Measurements from ENCODE around the gene UNC119. TPM values are rescaled to one million over a fixed set of nuclear protein-coding genes. Genes with fewer than 3 reads are reported as not detected.

Gene UNC119
- total and polyA plus RNA-seq, 2 of the 13 experiments (the other 11 are each of a cell fraction or from before 2014, with no cell fraction given), result 10.4 to 63.1 TPM

- peaks cover 9 to 36% of the 10 kb centered on the region in 2 experiments; a peak in 4 of 5 replicates for H3K27me3 ChIP-seq (ENCODE audit: control insufficient read depth in 1 of 2, insufficient read depth in 2 of 2, low read length in 2 of 2)
- no peaks in the 10 kb centered on the region for H3K79me2 ChIP-seq (ENCODE audit: insufficient read depth, low read length)
- no peak for FAIRE-seq
- in situ Hi-C loops (cut with HindIII; ENCODE audit: extremely low pct_ligation_motif_present, low pct_unique_long_range_greater_than_20kb), result no loop called here
- 42% methylated on average over 2 of the region's 2 CpGs for WGBS (ENCODE audit: low lambda C conversion rate)
- ATAC-seq, result no peak
- H3K9me3 ChIP-seq (ENCODE audit: low read length), result no peaks in the 10 kb centered on the region
- DNase-seq (ENCODE audit: low spot score), result no peak
- CTCF ChIA-PET (ENCODE audit: low intra/inter-chr PET ratio, low total read pairs), result no interaction called here
- no peaks in the 10 kb centered on the region for H3K36me3 ChIP-seq (replicated peaks in 1 of 2; ENCODE audit: control insufficient read depth in 1 of 2, insufficient read depth in 2 of 2, low read length in 2 of 2)
- no peak overlapping the region for H3K9ac ChIP-seq (ENCODE audit: insufficient read depth, low read depth, low read length)
- no peak overlapping the region for H3K4me3 ChIP-seq (replicated peaks in 1 of 3; ENCODE audit: insufficient read depth in 1 of 3, low read depth in 2 of 3, low read length in 3 of 3)
- no peaks in the 10 kb centered on the region for H4K20me1 ChIP-seq (ENCODE audit: insufficient read depth, low read length)
- BruUV-seq (replicated peaks), result no TSS peak
- no peak overlapping the region for H2AFZ ChIP-seq (ENCODE audit: low read length)
- peaks cover 37% of the 10 kb centered on the region for H3K4me1 ChIP-seq (ENCODE audit: insufficient read depth, low read length)
- H3K4me2 ChIP-seq (ENCODE audit: low read depth, low read length), result no peak overlapping the region
- POLR2A ChIA-PET, result no interaction called here
- H3K27ac ChIP-seq (ENCODE audit: extremely low read length, insufficient read depth, low read length), result no peak overlapping the region
- intact Hi-C loops (cut with micrococcal nuclease; ENCODE audit: unreplicated experiment), result loop anchor here (5.0 kb wide), 1 partner anchor 740 kb away; no protein-coding TSS in a partner anchor
- TF ChIP-seq CREM (IDR thresholded peaks at IDR 0.05), result no peak
- no peak for TF ChIP-seq CREM (CRISPR knock-in tag; IDR thresholded peaks at IDR 0.05)
- no peak for TF ChIP-seq E2F1 (CRISPR knock-in tag; IDR thresholded peaks at IDR 0.05)
- TF ChIP-seq ZNF333 (CRISPR knock-in tag; IDR thresholded peaks at IDR 0.05; ENCODE audit: borderline replicate concordance), result no peak
- TF ChIP-seq ZNF33B (CRISPR knock-in tag; IDR thresholded peaks at IDR 0.05), result no peak
- TF ChIP-seq ZHX2 (IDR thresholded peaks at IDR 0.05; ENCODE audit: low read depth), result no peak
- TF ChIP-seq ZHX2 (CRISPR knock-in tag; IDR thresholded peaks at IDR 0.05; ENCODE audit: borderline replicate concordance), result no peak
- TF ChIP-seq RNF219 (CRISPR knock-in tag; IDR thresholded peaks at IDR 0.05), result no peak
- no peak for TF ChIP-seq ZNF703 (CRISPR knock-in tag; IDR thresholded peaks at IDR 0.05; ENCODE audit: borderline replicate concordance)
- no peak for TF ChIP-seq ZKSCAN1 (IDR thresholded peaks at IDR 0.05; ENCODE audit: low read length)
- no peak for TF ChIP-seq PREB (CRISPR knock-in tag; IDR thresholded peaks at IDR 0.05)
- TF ChIP-seq NR1H2 (CRISPR knock-in tag; IDR thresholded peaks at IDR 0.05; ENCODE audit: borderline replicate concordance, low read depth), result no peak
- no peak for TF ChIP-seq MZF1 (CRISPR knock-in tag; IDR thresholded peaks at IDR 0.05; ENCODE audit: borderline replicate concordance)
- TF ChIP-seq TBX3 (IDR thresholded peaks at IDR 0.05; ENCODE audit: borderline replicate concordance), result no peak
- no peak for TF ChIP-seq IRF2 (CRISPR knock-in tag; IDR thresholded peaks at IDR 0.05)
- no peak for TF ChIP-seq ZNF7 (CRISPR knock-in tag; IDR thresholded peaks at IDR 0.05)
Measured at GRCh38 chr17:28527181-28527681, 25.2 kb downstream of the UNC119 start.
